Right lobe of liver (tissue), 6 donors: ENCODE results near the gene SNCG. TPM values are rescaled to one million over a fixed set of nuclear protein-coding genes. Genes with fewer than 3 reads are reported as not detected.
"Not testable (repeated sequence)": the region's sequence is repeated elsewhere in the genome, so short reads cannot be mapped to it uniquely, and the experiment has no call there.

Source experiments
- ATAC-seq, 4 donors: fragments of 200-7000 bp; cut with Tn5 transposase; one replicate each; pipeline ENCODE4 v1.9.1; 2020; ENCODE audit warnings: mild to moderate bottlenecking in 4 of 4, moderate library complexity in 4 of 4
- DNase-seq, 3 donors: peaks; one replicate each; pipeline ENCODE4 v3.0.0-alpha.2; 2020
- H3K27ac ChIP-seq, 3 donors: fragments of 200-600 bp; one replicate each; pipeline ENCODE4 v1.8.0; 2022
- H3K27me3 ChIP-seq, 2 donors: fragments of 200-600 bp; one replicate each; pipeline ENCODE4 v1.8.0; 2022
- H3K36me3 ChIP-seq, 4 donors: fragments of 200-600 bp; sonication (generic) in 1 of 4; one replicate each; pipeline versions ENCODE4 v1.5.1 to v1.8.0; 2017 to 2022; ENCODE audit warnings: control low read depth in 1 of 4
- H3K4me1 ChIP-seq, 4 donors: fragments of 200-600 bp; sonication (generic) in 1 of 4; one replicate each; pipeline versions ENCODE4 v1.5.1 to v1.8.0; 2017 to 2022; ENCODE audit warnings: control low read depth in 1 of 4
- H3K4me3 ChIP-seq, 3 donors: fragments of 200-600 bp; one replicate each; pipeline ENCODE4 v1.8.0; 2022
- H3K9me3 ChIP-seq, 4 donors: fragments of 200-600 bp; sonication (generic) in 1 of 4; one replicate each; pipeline versions ENCODE4 v1.5.1 to v1.8.0; 2017 to 2022; ENCODE audit warnings: control low read depth in 1 of 4
- POLR2A ChIP-seq: fragments of 450-650 bp; IDR thresholded peaks from one replicate; pipeline ENCODE4 v1.6.1; 2017; ENCODE audit warnings: antibody characterized with exemption, mild to moderate bottlenecking
- WGBS: methylation state at CpG from one replicate; pipeline ENCODE4 v1.1.6; 2018; ENCODE audit warnings: low coverage, low lambda C conversion rate; ENCODE audit not compliant: insufficient coverage; ENCODE audit errors: missing lambda C conversion rate; 5-methylcytosine and 5-hydroxymethylcytosine counted together
- intact Hi-C, 2 donors: fragments of 100-400 bp; cut with DNase I; formaldehyde crosslinking; loops; one replicate each; pipeline versions ENCODE4 v1.11.2 to v1.14.1; 2022
- total RNA-seq, 6 experiments: library from RNA; depleted of rRNA in 2 of 6; stranded (reverse); fragments of >200 nt in 2 of 6; fragmentation: NEBNext Ultra II Directional in 3 of 6; extraction: Animal tissue kit (Norgen Biotek cat#: 25700) in 3 of 6; gene quantifications; one replicate each; pipeline versions ENCODE4 v1.1.0 to v1.2.4, GENCODE V29; 2016 to 2023
- TF ChIP-seq, protein P1 (sequence below), 4 donors: fragments of 200-600 bp in 3 of 4; fragments of 450-650 bp in 1 of 4; IDR thresholded peaks; one replicate each; pipeline versions ENCODE4 v1.5.1 to v1.8.0; 2016 to 2022; ENCODE audit warnings: antibody characterized with exemption in 4 of 4, mild to moderate bottlenecking in 2 of 4
- donor health status: DM: no; HTN: yes; CAD: no.
- donor health status: DM: no; HTN: no; CAD: no.
- donor health status: DM: no; HTN: no; CAD: no.
- donor health status: DM: no; HTN: yes; CAD: no.
- donor health status: DM: no; HTN: yes; CAD: no.

Gene SNCG
- total RNA-seq, 6 experiments from 2014 or later, result 1.1 to 21.2 (median 2.2) TPM

- intact Hi-C loops, result no loop called here
- ATAC-seq, result no peak
- TF ChIP-seq, protein P1, sequence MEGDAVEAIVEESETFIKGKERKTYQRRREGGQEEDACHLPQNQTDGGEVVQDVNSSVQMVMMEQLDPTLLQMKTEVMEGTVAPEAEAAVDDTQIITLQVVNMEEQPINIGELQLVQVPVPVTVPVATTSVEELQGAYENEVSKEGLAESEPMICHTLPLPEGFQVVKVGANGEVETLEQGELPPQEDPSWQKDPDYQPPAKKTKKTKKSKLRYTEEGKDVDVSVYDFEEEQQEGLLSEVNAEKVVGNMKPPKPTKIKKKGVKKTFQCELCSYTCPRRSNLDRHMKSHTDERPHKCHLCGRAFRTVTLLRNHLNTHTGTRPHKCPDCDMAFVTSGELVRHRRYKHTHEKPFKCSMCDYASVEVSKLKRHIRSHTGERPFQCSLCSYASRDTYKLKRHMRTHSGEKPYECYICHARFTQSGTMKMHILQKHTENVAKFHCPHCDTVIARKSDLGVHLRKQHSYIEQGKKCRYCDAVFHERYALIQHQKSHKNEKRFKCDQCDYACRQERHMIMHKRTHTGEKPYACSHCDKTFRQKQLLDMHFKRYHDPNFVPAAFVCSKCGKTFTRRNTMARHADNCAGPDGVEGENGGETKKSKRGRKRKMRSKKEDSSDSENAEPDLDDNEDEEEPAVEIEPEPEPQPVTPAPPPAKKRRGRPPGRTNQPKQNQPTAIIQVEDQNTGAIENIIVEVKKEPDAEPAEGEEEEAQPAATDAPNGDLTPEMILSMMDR (IDR thresholded peaks at IDR 0.05), result no peak
- no peak for TF ChIP-seq POLR2A
- Histone ChIP-seq H3K4me1 (peaks cover 0 to 12% (median 0%) of the 10 kb centered on the region in 4 donors), H3K27ac (no peak overlapping the region), H3K9me3 (no peaks in the 10 kb centered on the region), H3K4me3 (no peak overlapping the region), H3K27me3 (no peaks in the 10 kb centered on the region), H3K36me3 (no peaks in the 10 kb centered on the region)
- DNase-seq, result no peak
- WGBS, result 95% methylated on average over 6 of the region's 11 CpGs
These were observed 14.4 kb downstream of the SNCG start for GRCh38 chr10:86972613-86973380.

GRCh38 chr10:86974484-86974883 lies 16.1 kb downstream of the SNCG start:
- no peaks in the 10 kb centered on the region for H3K9me3 ChIP-seq
- no peak for TF ChIP-seq POLR2A
- TF ChIP-seq, protein P1 (IDR thresholded peaks at IDR 0.05), result no peak
- ATAC-seq, result no peak
- no peaks in the 10 kb centered on the region for H3K36me3 ChIP-seq
- no peak overlapping the region for H3K27ac ChIP-seq
- intact Hi-C loops, result no loop called here
- no peak overlapping the region for H3K4me3 ChIP-seq
- no peaks in the 10 kb centered on the region for H3K4me1 ChIP-seq
- DNase-seq, result no peak
- WGBS, result 82% methylated on average over 7 of the region's 7 CpGs
- no peaks in the 10 kb centered on the region for H3K27me3 ChIP-seq

GRCh38 chr10:86976362-86977056 lies 18.1 kb downstream of the SNCG start:
- ATAC-seq (no peak), DNase-seq (no peak)
- Histone ChIP-seq H3K27ac (no peak overlapping the region), H3K36me3 (no peaks in the 10 kb centered on the region), H3K9me3 (no peaks in the 10 kb centered on the region), H3K27me3 (no peaks in the 10 kb centered on the region), H3K4me3 (no peak overlapping the region), H3K4me1 (no peaks in the 10 kb centered on the region)
- TF ChIP-seq, protein P1 (IDR thresholded peaks at IDR 0.05), result no peak
- no peak for TF ChIP-seq POLR2A
- intact Hi-C loops, result no loop called here
- 98% methylated on average over 5 of the region's 5 CpGs for WGBS

GRCh38 chr10:86978457-86978856 lies 20.1 kb downstream of the SNCG start:
- intact Hi-C loops, H3K27me3 ChIP-seq, H3K4me1 ChIP-seq, H3K27ac ChIP-seq, DNase-seq, H3K4me3 ChIP-seq, ATAC-seq, H3K36me3 ChIP-seq, H3K9me3 ChIP-seq: not testable (repeated sequence)
- WGBS, result 92% methylated on average over 3 of the region's 3 CpGs

GRCh38 chr10:86979296-86979818 lies 21.0 kb downstream of the SNCG start:
- DNase-seq (no peak), ATAC-seq (no peak)
- Histone ChIP-seq H3K27me3 (no peaks in the 10 kb centered on the region), H3K4me3 (no peak overlapping the region), H3K36me3 (no peaks in the 10 kb centered on the region), H3K4me1 (no peaks in the 10 kb centered on the region), H3K27ac (no peak overlapping the region), H3K9me3 (no peaks in the 10 kb centered on the region)
- WGBS, result 69% methylated on average over 2 of the region's 4 CpGs
- intact Hi-C loops, result no loop called here
- no peak for TF ChIP-seq POLR2A
- TF ChIP-seq, protein P1 (IDR thresholded peaks at IDR 0.05), result no peak
